Uterus (tissue), 2 donors: ENCODE data around the gene ARMH4.

ENCODE experiments used
- POLR2A ChIP-seq, 2 donors: fragments of 450-650 bp; IDR thresholded peaks; one replicate each; pipeline ENCODE4 v1.6.1; 2016; ENCODE audit warnings: antibody characterized with exemption in 2 of 2, mild to moderate bottlenecking in 1 of 2, moderate library complexity in 1 of 2
- TF ChIP-seq, protein P1 (sequence below), 4 experiments: fragments of 200-600 bp in 2 of 4; fragments of 450-650 bp in 2 of 4; sonication (generic) in 2 of 4; IDR thresholded peaks; one replicate each; pipeline ENCODE4 v1.5.1; 2016 to 2019; ENCODE audit warnings: antibody characterized with exemption in 4 of 4, mild to moderate bottlenecking in 2 of 4, moderate library complexity in 1 of 4

DNA sequence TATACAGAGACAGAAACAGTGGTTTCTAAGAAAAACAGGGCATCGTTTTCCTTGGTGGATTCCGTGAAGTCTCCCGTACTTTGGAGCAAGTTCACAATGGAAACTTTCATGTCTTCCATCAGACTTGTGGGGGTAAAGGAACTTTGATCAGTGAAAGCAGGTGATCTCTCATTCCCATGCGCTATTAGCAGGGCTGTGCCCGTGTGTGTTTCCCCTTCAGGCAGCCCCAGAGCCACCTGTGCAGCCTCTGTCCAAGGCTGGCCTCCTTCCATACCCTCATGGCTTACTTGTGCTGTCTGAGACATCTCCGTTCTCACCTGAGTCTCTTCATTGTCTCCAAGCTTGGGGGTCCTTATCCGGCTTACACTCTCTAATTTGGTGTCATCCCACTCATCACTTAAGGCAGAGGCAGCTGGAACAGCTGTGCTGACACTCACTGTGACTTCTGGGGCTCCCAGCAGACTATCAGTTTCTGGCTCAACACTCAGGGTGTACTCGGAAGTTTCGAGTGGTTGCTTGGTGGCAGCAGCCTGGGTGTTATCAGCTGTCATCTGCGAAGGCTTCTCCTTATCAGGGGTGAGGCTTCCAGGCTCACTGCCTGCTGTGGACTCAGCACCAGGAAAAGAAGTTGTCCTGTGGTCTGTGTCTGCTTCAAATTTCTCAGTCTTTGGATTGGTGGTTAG, 13.8 kb downstream of the ARMH4 start:
- no peak for TF ChIP-seq POLR2A (IDR thresholded peaks at IDR 0.05)
- TF ChIP-seq, protein P1, sequence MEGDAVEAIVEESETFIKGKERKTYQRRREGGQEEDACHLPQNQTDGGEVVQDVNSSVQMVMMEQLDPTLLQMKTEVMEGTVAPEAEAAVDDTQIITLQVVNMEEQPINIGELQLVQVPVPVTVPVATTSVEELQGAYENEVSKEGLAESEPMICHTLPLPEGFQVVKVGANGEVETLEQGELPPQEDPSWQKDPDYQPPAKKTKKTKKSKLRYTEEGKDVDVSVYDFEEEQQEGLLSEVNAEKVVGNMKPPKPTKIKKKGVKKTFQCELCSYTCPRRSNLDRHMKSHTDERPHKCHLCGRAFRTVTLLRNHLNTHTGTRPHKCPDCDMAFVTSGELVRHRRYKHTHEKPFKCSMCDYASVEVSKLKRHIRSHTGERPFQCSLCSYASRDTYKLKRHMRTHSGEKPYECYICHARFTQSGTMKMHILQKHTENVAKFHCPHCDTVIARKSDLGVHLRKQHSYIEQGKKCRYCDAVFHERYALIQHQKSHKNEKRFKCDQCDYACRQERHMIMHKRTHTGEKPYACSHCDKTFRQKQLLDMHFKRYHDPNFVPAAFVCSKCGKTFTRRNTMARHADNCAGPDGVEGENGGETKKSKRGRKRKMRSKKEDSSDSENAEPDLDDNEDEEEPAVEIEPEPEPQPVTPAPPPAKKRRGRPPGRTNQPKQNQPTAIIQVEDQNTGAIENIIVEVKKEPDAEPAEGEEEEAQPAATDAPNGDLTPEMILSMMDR (IDR thresholded peaks at IDR 0.05) = no peak
